KG1 (cell line): ENCODE data around the gene VMP1.

Source experiments
- DNase-seq: peaks from one replicate; lab custom pipeline; 2025; lab: John Stamatoyannopoulos, UW

The VMP1 gene

GRCh38 chr17:59711936-59712335 lies 4.5 kb downstream of the VMP1 start:
- no peak for DNase-seq

GRCh38 chr17:59712862-59713261 lies 5.4 kb downstream of the VMP1 start:
- DNase-seq: no peak

- no peak for DNase-seq
Observed at GRCh38 chr17:59714255-59714654, 6.8 kb downstream of the VMP1 start.

GRCh38 chr17:59716427-59716826 lies 9.0 kb downstream of the VMP1 start:
- no peak for DNase-seq

GRCh38 chr17:59719526-59719925 lies 12.1 kb downstream of the VMP1 start:
- DNase-seq: no peak

GRCh38 chr17:59722623-59723022 lies 15.2 kb downstream of the VMP1 start:
- no peak for DNase-seq

- DNase-seq: no peak
Observed at GRCh38 chr17:59723041-59723440, 15.6 kb downstream of the VMP1 start.

GRCh38 chr17:59723607-59724006 lies 16.2 kb downstream of the VMP1 start:
- no peak for DNase-seq

- no peak for DNase-seq
Observed at GRCh38 chr17:59725691-59726090, 18.2 kb downstream of the VMP1 start.

GRCh38 chr17:59727817-59728533 lies 20.5 kb downstream of the VMP1 start:
- DNase-seq: no peak

- no peak for DNase-seq
Observed at GRCh38 chr17:59730268-59730834, 22.9 kb downstream of the VMP1 start.

GRCh38 chr17:59733697-59734096 lies 26.2 kb downstream of the VMP1 start:
- DNase-seq: no peak

- DNase-seq: no peak
Observed at GRCh38 chr17:59734226-59734625, 26.8 kb downstream of the VMP1 start.

- no peak for DNase-seq
Observed at GRCh38 chr17:59737324-59737723, 29.9 kb downstream of the VMP1 start.

GRCh38 chr17:59743842-59744241 lies 36.4 kb downstream of the VMP1 start:
- DNase-seq: no peak

GRCh38 chr17:59745040-59745439 lies 37.6 kb downstream of the VMP1 start:
- DNase-seq: no peak

GRCh38 chr17:59746849-59747445 lies 39.5 kb downstream of the VMP1 start:
- peak; percentile 12 for DNase-seq

- no peak for DNase-seq
Observed at GRCh38 chr17:59748591-59748990, 41.1 kb downstream of the VMP1 start.

GRCh38 chr17:59751955-59752413 lies 44.5 kb downstream of the VMP1 start:
- DNase-seq: no peak

- no peak for DNase-seq
Observed at GRCh38 chr17:59752446-59752845, 45.0 kb downstream of the VMP1 start.

- no peak for DNase-seq
Observed at GRCh38 chr17:59752922-59753321, 45.5 kb downstream of the VMP1 start.

- DNase-seq: peak; percentile 63
Observed at GRCh38 chr17:59753522-59754467, 46.3 kb downstream of the VMP1 start.
